Memory B cell (primary cell): Measurements from ENCODE around the gene PTPRK.

Experiments
- ATAC-seq: fragments of 150-1000 bp; cut with Tn5 transposase; 2 replicates; pipeline ENCODE4 v1.10.0; 2021; ENCODE audit warnings: low read depth, mild to moderate bottlenecking, moderate library complexity
- DNase-seq, 2 donors: peaks; one replicate each; pipeline ENCODE4 v3.0.0; 2022; ENCODE audit warnings: low spot score in 2 of 2
- H3K27ac Mint-ChIP-seq: one replicate; pipeline ENCODE4 v1.8.0; 2022; ENCODE audit warnings: mild to moderate bottlenecking, moderate library complexity, mixed read lengths
- H3K27me3 Mint-ChIP-seq: one replicate; pipeline ENCODE4 v1.8.0; 2022; ENCODE audit warnings: mixed read lengths
- H3K36me3 Mint-ChIP-seq: one replicate; pipeline ENCODE4 v1.8.0; 2022; ENCODE audit warnings: mild to moderate bottlenecking, mixed read lengths
- H3K4me1 Mint-ChIP-seq: one replicate; pipeline ENCODE4 v1.8.0; 2022; ENCODE audit warnings: mixed read lengths
- H3K4me3 Mint-ChIP-seq: one replicate; pipeline ENCODE4 v1.8.0; 2022; ENCODE audit warnings: mild to moderate bottlenecking, moderate library complexity, mixed read lengths
- H3K9me3 Mint-ChIP-seq: one replicate; pipeline ENCODE4 v1.8.0; 2022; ENCODE audit warnings: mixed read lengths

PTPRK gene

DNA sequence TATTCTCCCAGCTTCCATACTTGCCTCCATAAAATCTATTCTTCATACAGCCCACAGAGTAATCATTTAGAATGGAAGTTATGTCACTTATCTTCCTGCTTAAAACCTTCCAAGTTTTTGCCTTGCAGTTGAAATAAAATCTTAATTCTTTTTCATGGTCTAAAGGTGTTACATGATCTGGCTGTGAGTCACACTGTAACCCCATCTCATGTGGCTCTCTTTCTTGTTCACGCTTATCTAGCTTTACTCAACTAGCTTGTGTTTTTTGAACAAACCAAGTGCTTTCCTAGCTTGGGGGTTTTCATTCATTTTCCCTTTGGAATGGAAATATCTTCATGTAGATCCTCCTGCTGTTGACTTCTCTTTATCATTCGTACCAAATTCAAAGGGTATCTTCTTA, 596.0 kb downstream of the PTPRK start:
- Mint-ChIP-seq H3K27me3 (no peaks in the 10 kb centered on the region), H3K27ac (no peak overlapping the region), H3K4me3 (no peak overlapping the region), H3K9me3 (peaks cover 1% of the 10 kb centered on the region), H3K4me1 (no peaks in the 10 kb centered on the region), H3K36me3 (no peaks in the 10 kb centered on the region)
- ATAC-seq, result no peak
- DNase-seq, result no peak

DNA sequence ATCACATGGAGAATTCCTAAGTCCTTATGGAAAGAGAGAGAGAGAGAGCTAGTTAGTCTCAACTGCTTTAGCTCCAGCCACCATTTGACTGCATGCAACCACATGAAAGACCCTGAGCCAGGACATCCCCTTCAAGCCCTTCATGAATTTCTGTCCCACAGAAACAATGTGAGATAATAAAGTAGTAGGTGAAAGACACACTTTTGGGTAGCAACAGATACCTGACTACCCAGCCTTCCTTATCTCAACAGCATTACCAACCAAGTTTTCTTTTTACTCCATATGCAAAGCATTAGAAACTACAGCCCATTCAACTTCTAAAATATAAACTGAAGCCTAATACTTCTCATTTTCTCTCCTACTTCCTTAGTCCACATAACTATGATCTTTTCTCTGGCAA, 596.4 kb downstream of the PTPRK start:
- H3K27me3 Mint-ChIP-seq, result no peaks in the 10 kb centered on the region
- no peak overlapping the region for H3K27ac Mint-ChIP-seq
- no peak for ATAC-seq

DNA sequence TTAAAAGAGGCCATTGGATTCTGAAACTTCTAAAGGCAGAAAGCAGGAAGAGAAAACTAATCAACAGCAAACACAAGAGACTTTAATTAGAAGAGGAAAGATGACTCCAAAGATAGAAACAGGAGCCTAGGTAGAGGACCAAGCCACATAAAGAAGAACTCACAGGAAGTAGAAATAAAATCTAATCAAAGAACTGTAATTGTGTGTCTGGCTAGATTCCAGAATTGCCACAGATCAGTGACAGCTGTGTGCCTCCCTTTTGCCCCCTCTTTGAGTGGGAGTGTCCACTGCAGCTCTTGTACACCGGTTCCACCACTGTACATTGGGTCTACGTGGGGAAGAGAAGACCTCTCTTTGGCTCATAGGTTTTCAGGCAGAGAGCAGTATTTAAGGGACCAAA, 597.3 kb downstream of the PTPRK start:
- Mint-ChIP-seq H3K27ac (no peak overlapping the region), H3K36me3 (no peaks in the 10 kb centered on the region), H3K4me3 (no peak overlapping the region), H3K27me3 (no peaks in the 10 kb centered on the region), H3K4me1 (no peaks in the 10 kb centered on the region), H3K9me3 (peaks cover 1% of the 10 kb centered on the region)
- ATAC-seq, result no peak
- DNase-seq, result no peak

More for the DNA sequence above, 596.4 kb downstream of the PTPRK start:
- H3K36me3 Mint-ChIP-seq, result no peaks in the 10 kb centered on the region
- peaks cover 1% of the 10 kb centered on the region for H3K9me3 Mint-ChIP-seq
- H3K4me3 Mint-ChIP-seq, result no peak overlapping the region
- H3K4me1 Mint-ChIP-seq, result no peaks in the 10 kb centered on the region
- DNase-seq, result no peak

DNA sequence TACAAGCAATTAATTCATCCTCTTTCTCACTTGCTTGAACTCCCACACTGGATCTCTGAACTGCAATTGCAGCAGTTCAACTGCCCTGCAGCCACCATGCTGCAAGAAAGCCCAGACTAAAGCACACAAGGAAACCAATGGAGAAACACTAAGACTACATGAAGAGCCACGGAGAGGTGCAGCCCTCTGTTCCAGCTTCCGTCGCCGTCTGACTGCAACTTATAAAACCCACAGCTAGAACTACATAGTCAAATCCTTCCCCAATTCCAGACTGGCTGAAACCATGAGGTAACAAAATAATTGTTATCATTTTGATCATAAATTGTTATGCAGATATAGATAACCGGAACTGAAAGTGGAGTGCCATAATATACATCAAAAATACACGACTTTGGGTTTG, 598.4 kb downstream of the PTPRK start:
- no peaks in the 10 kb centered on the region for H3K4me1 Mint-ChIP-seq
- H3K27me3 Mint-ChIP-seq, result no peaks in the 10 kb centered on the region
- no peaks in the 10 kb centered on the region for H3K36me3 Mint-ChIP-seq
- ATAC-seq (no peak), DNase-seq (no peak)
- no peak overlapping the region for H3K27ac Mint-ChIP-seq
- peaks cover 1% of the 10 kb centered on the region for H3K9me3 Mint-ChIP-seq
- no peak overlapping the region for H3K4me3 Mint-ChIP-seq

DNA sequence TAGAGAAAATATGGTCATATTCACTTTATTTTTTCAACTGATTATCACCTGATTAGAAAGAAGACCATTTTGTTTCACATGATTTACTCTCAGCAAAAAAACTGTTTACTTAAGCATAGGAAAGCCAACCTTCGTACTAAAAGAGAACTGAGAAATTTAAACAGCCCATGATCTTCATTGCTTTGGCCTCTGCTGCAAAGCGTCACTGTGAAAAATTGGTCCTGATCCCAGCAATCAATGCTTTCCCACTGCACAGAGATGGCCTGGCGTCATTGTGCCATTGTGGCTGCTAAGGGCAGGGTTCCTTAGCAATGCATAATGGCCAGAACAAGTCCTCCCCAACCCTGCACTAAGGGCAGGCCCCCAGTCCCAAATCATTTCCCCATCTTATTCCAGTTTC, 599.6 kb downstream of the PTPRK start:
- Mint-ChIP-seq H3K27me3 (no peaks in the 10 kb centered on the region), H3K36me3 (no peaks in the 10 kb centered on the region), H3K27ac (no peak overlapping the region), H3K9me3 (peaks cover under 1% of the 10 kb centered on the region), H3K4me1 (no peaks in the 10 kb centered on the region), H3K4me3 (no peak overlapping the region)
- ATAC-seq (no peak), DNase-seq (no peak)
